NCI-H345 treated with DMSO at 0.1 percent for 48 hours (cell line): ENCODE data around the gene ACTR10.

Experiments
- DNase-seq: peaks from one replicate; lab custom pipeline; 2025; ENCODE audit not compliant: unreplicated experiment; lab: John Stamatoyannopoulos, UW

The ACTR10 gene

GRCh38 chr14:58199726-58200479 is at the start of gene ACTR10:
TSS of gene ACTR10 (plus strand) at chr14:58200149. CDS start at chr14:58200218, 69 bp downstream.
- DNase-seq, result peak; percentile 67

- no peak for DNase-seq
Observed at GRCh38 chr14:58150243-58150805, 49.6 kb upstream of the ACTR10 start.

GRCh38 chr14:58151133-58152013 is 48.6 kb upstream of the ACTR10 start:
- no peak for DNase-seq

DNA sequence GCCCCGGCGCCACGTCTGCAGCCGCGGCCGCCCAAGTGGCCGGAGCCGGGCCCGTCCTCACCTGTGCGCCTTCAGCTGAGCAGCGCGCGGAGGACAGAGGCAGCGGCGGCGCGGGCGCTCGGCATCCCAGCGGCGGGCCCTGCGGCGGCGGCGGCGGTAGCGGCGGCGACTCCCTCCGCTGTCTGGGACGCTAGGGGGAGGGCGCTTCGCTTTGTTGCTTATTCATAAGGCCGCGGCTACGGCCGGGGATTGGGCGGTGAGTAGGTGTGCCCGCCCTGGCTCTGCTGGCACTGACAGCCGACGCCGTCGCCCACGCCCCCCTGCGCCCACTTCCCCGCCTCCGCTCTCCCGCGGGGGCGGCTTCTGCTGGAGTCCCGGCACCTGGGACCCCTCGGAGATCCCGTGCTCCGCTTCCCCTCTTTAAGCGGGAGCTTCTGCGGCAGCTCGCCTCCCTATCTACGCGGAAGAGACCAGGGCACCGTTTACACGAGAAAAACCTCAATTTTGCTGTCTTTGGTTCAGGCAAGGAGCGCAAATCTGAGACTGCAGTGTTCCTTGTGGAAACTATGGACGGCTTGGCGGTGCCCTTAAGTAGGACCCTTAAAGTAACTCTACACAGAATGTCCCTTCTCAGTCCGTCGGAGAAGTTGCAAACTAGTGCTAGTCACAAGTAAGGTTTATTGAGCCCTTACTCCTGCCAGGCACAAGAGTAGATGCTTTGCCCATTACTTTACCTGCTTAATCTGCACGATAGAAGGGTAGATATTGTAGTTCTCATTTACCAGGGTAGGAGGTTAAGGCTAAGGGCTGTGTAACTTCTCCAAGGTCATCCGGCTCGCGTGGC is 47.7 kb upstream of the ACTR10 start, which contains the start of gene ARMH4:
Gene ARMH4 (minus strand): TSS at position 200 of the 844 bp plus-strand sequence. CDS start 12,855 bp downstream, outside the sequence.
- peak; percentile 62 for DNase-seq

GRCh38 chr14:58160561-58160960 is 39.4 kb upstream of the ACTR10 start:
- no peak for DNase-seq

DNA sequence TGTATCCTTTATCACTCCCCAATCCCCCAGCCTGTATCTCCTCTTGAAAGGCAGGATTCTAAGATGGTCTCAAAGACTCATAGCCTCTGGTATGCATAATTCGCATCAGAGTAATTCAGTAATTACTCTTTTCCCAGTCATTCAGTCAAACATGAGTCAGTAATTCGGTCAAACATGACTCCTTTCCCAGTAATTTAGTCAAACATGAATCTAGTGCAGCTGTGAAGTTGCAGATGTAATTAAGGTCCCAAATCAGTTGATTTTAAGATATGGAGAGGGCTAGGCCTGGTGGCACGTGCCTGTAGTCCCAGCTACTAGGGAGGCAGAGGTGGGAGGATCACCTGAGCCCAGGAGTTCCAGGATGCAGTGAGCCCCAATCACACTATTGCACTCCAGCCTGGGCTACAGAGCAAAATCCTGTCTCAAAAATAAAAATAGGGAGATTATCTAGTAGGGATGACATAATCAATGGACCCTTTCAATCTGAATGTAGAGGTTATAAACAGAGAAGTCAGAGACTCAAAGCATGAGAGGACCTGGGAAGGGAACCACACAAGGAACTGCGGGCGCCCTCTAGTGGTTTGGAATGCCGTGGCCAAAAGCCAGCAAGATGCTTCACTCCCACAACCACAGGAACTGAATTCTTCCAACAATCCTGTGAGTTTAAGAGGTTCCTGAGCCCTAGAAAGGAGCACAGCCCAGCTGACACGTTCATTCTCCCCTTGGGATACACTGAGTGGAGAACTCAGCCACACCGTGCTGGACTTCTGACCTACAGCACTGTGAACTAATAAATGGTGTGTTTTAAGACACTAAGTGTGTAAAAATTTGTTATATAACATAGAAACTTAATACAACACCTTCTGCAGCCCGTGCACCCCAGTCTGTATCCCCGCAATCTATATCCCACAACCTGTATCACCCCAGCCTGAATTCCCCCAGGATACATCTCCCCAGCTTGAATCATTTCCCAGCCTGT is 33.7 kb upstream of the ACTR10 start:
- peak; percentile 27 for DNase-seq

GRCh38 chr14:58167057-58167456 is 32.9 kb upstream of the ACTR10 start:
- DNase-seq, result no peak

DNA sequence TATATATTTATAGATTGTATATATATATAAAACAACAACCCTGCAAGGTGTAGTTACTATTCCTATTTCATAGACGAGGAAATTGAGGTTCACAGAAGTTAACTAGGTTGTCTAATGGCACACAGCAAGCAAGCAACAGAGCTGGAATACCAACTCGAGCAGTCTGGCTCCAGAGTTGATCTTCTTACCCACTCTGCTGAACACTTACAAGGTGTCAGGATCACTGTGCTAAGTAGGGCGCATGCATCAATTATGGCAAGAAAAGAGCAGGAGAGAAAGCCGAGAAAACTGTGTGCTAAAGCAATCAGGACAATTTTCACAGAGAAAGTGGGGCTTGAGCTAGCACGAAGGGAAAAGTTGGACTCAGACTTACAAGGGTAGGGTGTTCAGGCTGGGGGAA is 32.1 kb upstream of the ACTR10 start:
- DNase-seq, result no peak

GRCh38 chr14:58171090-58171489 is 28.9 kb upstream of the ACTR10 start:
- DNase-seq, result no peak

DNA sequence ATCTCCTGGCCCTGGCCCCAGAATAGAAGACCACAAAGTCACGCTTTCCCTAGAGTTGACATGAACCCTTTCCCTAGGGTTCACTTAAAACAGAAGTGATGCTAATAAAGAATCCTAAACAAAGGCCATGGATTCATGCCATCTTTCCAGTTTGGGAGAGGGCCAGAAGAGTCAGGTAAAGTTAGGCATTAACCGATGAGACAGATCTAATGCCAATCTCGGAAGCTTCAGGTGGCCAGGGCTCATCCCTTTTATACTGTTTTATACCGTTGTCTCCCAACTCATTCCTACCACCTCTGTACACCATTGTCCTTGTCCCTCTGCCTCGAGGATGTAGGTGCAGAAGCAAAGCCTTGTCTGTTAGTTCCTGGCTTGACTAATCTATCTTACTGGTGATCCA is 22.8 kb upstream of the ACTR10 start:
- DNase-seq, result no peak

DNA sequence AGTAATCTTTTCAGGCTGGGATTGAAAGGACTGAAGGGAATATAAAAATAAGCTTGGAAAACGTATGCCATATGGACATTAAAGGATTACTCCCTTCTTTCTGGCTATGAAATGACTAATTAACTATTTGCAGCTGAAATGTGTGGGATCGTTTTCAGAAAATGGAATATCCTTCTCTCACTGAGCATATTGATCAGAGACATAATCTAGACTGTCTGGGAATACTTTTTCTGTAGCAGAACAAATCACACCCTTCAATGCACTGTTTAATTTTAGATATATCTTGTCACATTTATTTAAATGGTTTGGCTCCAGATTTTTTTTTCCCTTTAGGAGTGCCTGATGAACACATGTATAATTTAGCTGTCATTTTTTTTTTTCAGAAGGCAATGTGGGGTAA is 10.8 kb upstream of the ACTR10 start:
- no peak for DNase-seq

- no peak for DNase-seq
Observed at GRCh38 chr14:58191763-58192601, 8.0 kb upstream of the ACTR10 start.

GRCh38 chr14:58193542-58193941 is 6.4 kb upstream of the ACTR10 start:
- no peak for DNase-seq

GRCh38 chr14:58196198-58196597 is 3.8 kb upstream of the ACTR10 start:
- DNase-seq, result no peak

- no peak for DNase-seq
Observed at GRCh38 chr14:58198086-58198485, 1.9 kb upstream of the ACTR10 start.

DNA sequence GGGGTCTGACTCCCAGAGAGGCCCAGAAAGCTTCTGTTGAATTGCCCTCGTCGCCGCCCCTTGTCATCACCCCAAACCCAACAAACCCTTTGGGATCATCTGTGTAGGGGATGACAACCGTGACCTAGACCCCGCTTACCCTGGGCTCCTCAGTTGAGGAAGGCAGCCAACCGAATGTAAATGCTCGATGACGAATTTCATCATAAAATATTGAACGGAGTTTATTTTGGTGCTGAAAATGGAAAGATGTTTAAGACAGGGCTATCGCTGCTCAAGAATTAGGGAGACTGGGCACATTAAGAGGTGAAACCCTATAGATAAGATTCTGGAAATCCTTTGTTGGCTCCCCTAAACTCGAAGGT is 512 bp downstream of the ACTR10 start:
- DNase-seq, result no peak

GRCh38 chr14:58200846-58201245 is 897 bp downstream of the ACTR10 start:
- DNase-seq, result no peak

GRCh38 chr14:58213176-58213575 is 13.2 kb downstream of the ACTR10 start:
- no peak for DNase-seq
